Measurements from ENCODE around the gene NOB1.
"Not testable (repeated sequence)": the region's sequence is repeated elsewhere in the genome, so short reads cannot be mapped to it uniquely, and the experiment has no call there.

DNA sequence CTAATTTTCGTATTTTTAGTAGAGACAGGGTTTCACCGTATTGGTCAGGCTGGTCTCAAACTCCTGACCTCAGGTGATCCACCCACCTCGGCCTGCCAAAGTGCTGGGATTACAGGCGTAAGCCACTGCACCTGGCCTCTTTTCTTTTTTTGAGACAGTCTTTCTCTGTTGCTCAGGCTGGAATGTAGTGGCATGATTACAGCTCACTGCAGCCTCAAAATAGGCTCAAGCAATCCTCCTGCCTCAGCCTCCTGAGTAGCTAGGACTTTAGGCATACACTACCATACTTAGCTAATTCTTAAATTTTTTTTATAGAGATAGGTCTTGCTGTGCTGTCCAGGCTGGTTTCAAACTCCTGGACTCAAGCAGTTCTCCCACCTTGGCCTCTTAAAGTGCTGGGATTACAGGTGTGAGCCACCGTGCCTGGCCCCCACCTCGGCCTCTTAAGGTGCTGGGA, 36.7 kb upstream of the NOB1 start:
- not testable (repeated sequence) for TF ChIP-seq CTCF (IDR thresholded peaks at IDR 0.05; ENCODE audit: insufficient read depth, low read length); REST (IDR thresholded peaks at IDR 0.05; ENCODE audit: insufficient replicate concordance, low read depth)
